DMS114 treated with DMSO at 0.1 percent for 48 hours (cell line): ENCODE results near the gene PPL.
"Not testable (repeated sequence)": the region's sequence is repeated elsewhere in the genome, so short reads cannot be mapped to it uniquely, and the experiment has no call there.

Source experiments
- DNase-seq: peaks from one replicate; lab custom pipeline; 2025; ENCODE audit not compliant: unreplicated experiment; lab: John Stamatoyannopoulos, UW

The PPL gene

DNA sequence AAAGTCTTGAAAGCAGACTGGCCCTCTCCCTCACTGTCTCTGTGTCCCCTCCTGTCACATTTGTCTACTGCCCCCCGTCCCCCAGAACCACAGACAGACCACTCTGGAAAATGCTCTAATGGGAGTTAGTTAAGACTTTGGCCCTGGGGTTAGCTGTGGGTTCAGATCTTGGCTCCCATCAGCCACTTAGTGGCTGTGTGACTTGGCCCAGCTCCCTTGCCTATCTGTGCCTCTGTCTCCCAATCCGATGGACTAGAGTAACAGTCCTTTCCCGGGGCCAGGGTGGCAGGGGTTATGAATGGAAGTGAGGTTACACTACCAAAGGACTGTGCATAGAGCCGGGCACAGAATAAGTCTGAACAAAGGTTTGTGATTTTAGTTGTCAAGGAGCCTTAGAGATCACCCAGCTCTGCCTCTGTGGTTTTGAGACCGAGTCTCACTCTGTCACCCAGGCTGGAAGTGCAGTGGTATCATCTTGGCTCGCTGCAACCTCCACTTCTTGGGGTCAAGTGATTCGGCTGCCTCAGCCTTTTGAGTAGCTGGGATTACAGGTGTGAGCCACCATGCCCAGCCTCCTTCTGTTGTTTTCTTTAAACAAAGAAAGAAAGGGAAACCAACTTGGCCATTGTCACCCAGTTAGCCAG is 23.7 kb downstream of the PPL start:
- no peak for DNase-seq

- no peak for DNase-seq
These were observed 25.0 kb downstream of the PPL start for GRCh38 chr16:4911970-4912386.

GRCh38 chr16:4910828-4911227 is 26.1 kb downstream of the PPL start:
- no peak for DNase-seq

DNA sequence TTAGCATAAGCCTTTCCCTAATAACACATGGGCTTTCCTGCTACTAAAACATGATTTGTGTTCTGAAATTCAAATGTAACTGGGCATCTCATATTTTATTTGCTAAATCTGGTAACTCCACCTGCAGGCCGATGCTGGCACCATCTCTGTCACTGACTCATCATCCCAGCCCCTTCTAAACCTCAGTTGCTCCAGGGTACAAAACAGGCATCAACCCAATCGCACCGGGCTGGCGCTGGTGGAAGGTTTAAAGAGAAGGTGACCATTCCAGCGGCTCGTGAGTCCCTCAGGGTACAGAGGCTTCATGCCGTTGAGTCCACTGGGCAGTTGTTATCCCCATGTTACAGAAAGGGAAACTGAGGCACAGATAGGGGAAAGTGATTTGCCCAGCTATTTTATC is 27.1 kb downstream of the PPL start:
- DNase-seq: no peak

DNA sequence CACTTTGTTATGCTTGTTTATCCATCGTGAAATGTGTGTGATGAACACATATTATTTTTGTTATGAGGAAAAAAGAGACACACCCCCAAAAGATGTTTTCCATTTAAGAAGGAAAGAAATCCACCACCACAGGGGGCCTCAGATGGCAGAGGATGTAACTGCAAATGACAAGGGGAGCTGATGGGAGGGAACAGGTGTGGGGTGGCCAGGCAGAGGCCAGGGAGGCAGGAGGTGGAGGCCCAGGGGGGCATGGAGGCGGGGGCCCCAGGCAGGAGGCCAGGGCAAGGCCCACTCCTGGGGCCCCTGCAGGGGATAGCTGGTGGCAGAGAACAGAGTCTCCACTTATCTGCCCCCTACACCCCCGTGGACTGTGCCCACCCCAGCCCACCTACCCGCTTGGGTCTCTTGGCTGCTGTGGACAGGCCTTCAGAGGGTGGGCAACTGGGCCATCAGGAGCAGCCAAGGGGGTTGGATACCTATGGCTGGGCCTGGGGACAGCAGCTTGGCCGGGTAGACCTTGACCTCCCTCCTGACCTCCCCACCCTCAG is 28.0 kb downstream of the PPL start:
- DNase-seq: no peak

- no peak for DNase-seq
These were observed 31.9 kb downstream of the PPL start for GRCh38 chr16:4904942-4905615.

- DNase-seq: no peak
These were observed 32.6 kb downstream of the PPL start for GRCh38 chr16:4904108-4904941.

DNA sequence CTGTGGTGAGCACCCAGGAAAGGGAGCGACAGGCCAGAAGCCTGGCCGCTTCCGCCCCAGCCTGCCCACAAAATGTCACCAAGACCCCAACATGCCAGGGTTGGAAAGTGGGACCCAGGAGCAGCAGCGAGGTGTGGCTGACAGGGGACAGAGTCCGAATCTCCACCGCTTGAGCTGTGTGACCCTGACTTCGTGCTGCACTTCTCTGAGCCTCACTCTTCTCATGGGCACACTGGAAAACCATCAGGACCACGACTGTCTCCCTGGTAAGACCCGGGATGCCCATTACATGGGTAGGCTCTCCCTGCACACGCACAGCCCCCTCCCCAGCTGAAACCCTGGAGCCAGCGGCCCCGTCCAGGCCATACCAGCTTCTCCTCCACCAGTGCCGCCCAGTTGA is 34.9 kb downstream of the PPL start:
- no peak for DNase-seq

DNA sequence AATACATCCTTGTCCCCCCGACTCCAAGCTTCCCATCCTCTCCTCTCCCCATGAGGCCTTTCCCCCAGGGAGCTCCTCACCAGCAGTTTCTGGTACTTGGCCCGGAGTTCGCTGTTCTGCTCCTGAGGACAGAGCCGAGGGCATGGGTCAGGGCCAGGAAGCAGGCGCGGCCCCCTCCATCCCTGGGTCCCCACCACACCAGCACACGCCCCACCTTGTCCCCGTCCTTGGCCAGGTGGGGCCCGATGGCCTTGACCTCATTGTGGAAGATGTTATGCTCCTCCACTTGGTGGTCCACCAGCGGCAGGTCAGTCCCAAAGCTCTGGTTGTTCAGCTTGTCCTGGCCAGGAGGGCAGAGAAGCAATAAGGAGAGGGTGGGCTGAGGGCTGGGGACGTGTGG is 36.2 kb downstream of the PPL start:
- DNase-seq: no peak

GRCh38 chr16:4900036-4900435 is 36.9 kb downstream of the PPL start:
- no peak for DNase-seq

DNA sequence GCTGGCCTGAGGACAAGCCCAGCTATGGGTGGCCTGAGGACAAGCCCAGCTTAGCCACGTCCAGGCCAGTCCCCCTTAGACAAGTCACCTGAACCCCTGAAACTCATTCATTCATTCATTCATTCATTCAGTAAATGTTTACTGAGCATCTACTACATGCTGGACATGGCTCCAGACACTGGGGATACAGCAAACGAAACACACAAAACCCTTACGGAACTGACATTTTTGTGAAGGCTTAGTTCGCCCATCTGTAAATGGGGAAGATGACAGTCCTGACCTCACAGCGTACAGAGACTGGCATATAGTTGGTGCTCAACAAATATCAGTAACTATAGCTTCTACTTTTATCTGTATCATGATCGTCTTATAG is 37.5 kb downstream of the PPL start:
- no peak for DNase-seq

GRCh38 chr16:4898811-4899473 is 38.0 kb downstream of the PPL start:
- DNase-seq: no peak

- DNase-seq: no peak
These were observed 39.6 kb downstream of the PPL start for GRCh38 chr16:4897328-4897727.

DNA sequence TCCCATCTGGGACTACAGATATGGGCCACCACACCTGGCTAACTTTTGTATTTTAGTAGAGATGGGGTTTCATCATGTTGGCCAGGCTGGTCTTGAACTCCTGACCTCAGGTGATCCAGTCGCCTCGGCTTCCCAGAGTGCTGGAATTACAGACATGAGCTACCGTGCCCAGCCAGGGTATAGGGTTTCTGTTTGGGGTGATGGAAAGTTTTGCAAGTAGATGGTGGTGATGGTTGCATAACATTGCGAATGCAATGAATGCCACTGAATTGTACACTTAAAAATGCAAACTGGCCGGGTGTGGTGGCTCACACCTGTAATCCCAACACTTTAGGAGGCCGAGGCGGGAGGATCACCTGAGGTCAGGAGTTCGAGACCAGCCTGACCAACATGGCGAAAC is 40.2 kb downstream of the PPL start:
- not testable (repeated sequence) for DNase-seq

DNA sequence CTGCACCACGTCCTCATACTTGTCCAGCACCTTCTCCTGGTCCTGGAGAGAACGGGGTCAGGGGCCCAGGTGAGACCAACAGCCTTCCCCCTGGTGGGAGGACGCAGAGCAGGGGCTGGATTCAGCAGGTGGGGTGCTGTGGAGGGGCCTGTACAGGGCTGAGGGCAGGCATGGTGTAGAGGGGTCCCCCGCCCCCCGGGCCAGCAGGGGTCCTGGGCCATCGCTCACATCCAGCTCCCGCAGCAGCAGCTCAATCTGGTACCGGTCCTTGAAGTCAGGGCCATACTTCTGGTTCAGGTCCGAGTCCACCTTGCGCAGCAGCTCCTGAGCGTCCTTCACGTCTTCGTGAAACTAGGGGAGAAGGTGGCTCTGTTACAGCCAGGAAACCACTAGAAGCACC is 41.6 kb downstream of the PPL start:
- no peak for DNase-seq

- no peak for DNase-seq
These were observed 42.4 kb downstream of the PPL start for GRCh38 chr16:4894276-4895150.

DNA sequence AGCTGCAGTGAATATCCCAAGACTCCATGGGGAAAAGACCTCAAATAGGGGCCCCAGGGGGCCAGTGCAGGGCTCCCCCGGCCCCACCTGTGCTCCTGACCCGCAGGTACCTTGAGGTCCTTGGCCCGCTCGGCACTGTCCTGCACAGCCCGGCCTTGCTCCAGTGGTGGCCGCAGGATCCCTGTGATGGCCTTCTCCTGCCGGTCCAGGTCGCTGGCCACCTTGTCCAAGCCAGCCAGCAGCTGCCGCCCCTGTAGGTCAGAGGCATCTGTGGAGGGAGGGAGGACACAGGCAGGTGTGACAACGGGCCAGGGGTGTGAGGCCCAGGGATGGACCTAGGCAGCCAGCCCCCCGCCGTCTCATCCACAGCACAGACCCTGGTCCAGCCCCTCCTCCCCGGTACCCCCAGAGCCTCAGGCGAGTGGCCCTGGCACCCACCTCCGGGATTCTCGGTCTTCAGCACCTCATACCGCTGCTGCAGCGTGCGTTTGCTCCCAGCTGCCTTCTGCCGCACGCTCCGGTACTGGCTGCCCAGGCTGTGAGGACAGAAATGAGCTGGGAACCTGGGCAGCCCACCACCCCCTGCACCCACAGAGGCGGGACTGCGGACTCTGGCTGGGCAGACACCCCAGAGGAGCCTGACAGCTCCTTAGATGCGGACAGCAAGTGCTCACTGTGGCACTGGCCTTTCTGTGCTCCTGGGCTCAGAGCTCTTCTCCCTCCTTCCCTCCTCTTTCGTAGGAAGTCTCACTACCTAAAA is 43.7 kb downstream of the PPL start:
- DNase-seq: no peak

DNA sequence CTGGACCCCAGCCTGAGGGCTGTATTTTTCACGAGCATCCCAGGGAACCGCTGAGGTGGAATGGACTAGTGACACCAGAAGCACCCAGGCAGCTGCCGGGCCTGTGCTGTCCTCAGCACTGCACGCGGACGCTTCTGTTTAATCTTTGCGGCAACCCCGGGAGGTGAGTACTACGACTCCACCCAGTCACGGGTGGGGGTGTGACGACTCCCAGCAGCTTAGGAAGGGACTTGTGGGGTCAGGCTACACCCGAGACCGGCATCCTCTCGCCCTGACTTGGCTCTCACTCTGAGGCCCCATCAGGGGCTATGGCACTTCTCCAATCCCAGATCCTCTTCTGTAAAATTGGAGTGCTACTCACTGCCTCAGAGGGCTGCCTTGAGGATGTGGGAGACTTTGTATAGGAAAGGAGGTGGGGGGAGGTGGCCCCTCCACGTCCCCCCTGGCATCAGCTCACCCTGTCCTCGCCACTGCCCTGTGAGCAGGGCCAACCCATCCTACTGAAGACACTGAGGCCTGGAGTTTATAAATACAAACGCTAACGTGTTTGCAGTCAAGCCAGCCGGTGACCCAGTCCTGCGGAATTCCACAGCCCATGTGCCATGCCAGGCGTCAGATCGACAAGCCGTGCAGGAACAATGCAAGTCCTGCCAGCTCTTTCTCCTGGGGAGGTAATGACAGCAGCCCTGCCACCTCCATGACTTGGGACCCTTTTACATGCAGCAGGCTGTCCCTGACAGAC is 44.4 kb downstream of the PPL start:
- DNase-seq: no peak

- no peak for DNase-seq
These were observed 45.1 kb downstream of the PPL start for GRCh38 chr16:4891886-4892216.
